ENCODE measurements around the gene TLCD3A.

DNA sequence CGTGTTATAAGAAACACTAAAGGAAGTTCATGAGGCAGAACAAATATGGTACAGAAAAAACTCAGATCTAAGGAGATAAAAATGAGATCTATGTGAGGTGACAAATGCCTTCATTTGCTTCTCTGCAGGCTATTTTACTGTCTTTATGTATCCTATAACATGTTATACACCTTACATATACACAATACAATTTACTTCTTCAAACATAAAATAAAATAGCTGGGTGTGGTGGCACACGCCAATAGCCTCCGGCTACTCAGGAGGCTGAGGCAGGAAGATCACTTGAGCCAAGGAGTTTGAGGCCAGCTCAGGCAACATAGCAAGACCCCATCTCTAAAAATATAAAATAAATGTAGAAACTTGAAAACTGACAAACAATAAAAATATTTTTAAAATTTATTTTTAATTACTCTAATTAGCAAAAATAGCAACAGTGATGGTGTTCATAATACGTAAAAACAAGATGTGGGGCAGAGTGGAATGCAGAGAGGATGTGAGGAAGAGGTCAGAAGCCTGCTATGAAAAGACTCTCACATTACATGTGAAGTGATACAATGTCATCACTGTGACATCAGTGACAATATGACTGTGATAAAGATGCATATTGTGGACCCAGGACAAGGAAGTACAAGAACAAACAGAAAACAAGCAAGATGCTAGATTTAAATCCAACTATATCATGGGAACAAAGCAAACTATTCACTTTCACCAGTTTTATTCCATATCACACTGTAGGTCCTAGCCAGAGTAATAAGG, 48.7 kb upstream of the TLCD3A start:
- TF ChIP-seq, protein P1, sequence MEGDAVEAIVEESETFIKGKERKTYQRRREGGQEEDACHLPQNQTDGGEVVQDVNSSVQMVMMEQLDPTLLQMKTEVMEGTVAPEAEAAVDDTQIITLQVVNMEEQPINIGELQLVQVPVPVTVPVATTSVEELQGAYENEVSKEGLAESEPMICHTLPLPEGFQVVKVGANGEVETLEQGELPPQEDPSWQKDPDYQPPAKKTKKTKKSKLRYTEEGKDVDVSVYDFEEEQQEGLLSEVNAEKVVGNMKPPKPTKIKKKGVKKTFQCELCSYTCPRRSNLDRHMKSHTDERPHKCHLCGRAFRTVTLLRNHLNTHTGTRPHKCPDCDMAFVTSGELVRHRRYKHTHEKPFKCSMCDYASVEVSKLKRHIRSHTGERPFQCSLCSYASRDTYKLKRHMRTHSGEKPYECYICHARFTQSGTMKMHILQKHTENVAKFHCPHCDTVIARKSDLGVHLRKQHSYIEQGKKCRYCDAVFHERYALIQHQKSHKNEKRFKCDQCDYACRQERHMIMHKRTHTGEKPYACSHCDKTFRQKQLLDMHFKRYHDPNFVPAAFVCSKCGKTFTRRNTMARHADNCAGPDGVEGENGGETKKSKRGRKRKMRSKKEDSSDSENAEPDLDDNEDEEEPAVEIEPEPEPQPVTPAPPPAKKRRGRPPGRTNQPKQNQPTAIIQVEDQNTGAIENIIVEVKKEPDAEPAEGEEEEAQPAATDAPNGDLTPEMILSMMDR (IDR thresholded peaks at IDR 0.05) = no peak
- no peak for TF ChIP-seq EP300 (IDR thresholded peaks at IDR 0.05)

Data from gastroesophageal sphincter (tissue), 3 donors.